H9 (cell line): Measurements from ENCODE around the gene INMT. TPM values are rescaled to one million over a fixed set of nuclear protein-coding genes. Genes with fewer than 3 reads are reported as not detected.

Source experiments
- DNase-seq: peaks from one replicate; pipeline ENCODE4 v3.0.0-alpha.2; 2017
- H2AFZ ChIP-seq: one replicate; pipeline ENCODE4 v1.6.1; 2013; ENCODE audit warnings: mild to moderate bottlenecking, low read length, control low read depth, moderate library complexity
- H2AK5ac ChIP-seq: 2 replicates; pipeline ENCODE4 v1.6.1; 2013; ENCODE audit warnings: low read length, control low read depth, mixed read lengths; ENCODE audit not compliant: insufficient read length
- H2BK120ac ChIP-seq: one replicate; pipeline ENCODE4 v1.6.1; 2013; ENCODE audit warnings: low read depth, mild to moderate bottlenecking, low read length, control low read depth, inconsistent platforms; ENCODE audit not compliant: poor library complexity, severe bottlenecking
- H2BK12ac ChIP-seq: 2 replicates; pipeline ENCODE4 v1.6.1; 2013; ENCODE audit warnings: low read length, control low read depth, mixed read lengths, low read depth; ENCODE audit not compliant: insufficient read length
- H2BK15ac ChIP-seq: 2 replicates; pipeline ENCODE4 v1.6.1; 2013; ENCODE audit warnings: low read depth, low read length, control low read depth
- H2BK20ac ChIP-seq: one replicate; pipeline ENCODE4 v1.6.1; 2013; ENCODE audit warnings: low read depth, mild to moderate bottlenecking, low read length, control low read depth, inconsistent platforms; ENCODE audit not compliant: poor library complexity, severe bottlenecking
- H2BK5ac ChIP-seq: 2 replicates; pipeline ENCODE4 v1.6.1; 2013; ENCODE audit warnings: low read length, control low read depth, mixed read lengths; ENCODE audit not compliant: insufficient read length
- H3K14ac ChIP-seq: 2 replicates; pipeline ENCODE4 v1.6.1; 2013; ENCODE audit warnings: low read length, control low read depth; ENCODE audit not compliant: insufficient read depth
- H3K18ac ChIP-seq: 2 replicates; pipeline ENCODE4 v1.6.1; 2013; ENCODE audit warnings: low read depth, mild to moderate bottlenecking, mixed read lengths, low read length, control low read depth; ENCODE audit not compliant: insufficient read length
- H3K23ac ChIP-seq: 2 replicates; pipeline ENCODE4 v1.6.1; 2013; ENCODE audit warnings: low read length, control low read depth, mixed read lengths, low read depth; ENCODE audit not compliant: insufficient read length
- H3K23me2 ChIP-seq: 2 replicates; pipeline ENCODE4 v1.6.1; 2013; ENCODE audit warnings: low read depth, mild to moderate bottlenecking, mixed read lengths, low read length, control low read depth; ENCODE audit not compliant: insufficient read length, poor library complexity, severe bottlenecking
- H3K27ac ChIP-seq: 2 replicates; pipeline ENCODE4 v1.5.1; 2013; ENCODE audit warnings: low read length, control low read depth, mixed read lengths, low read depth; ENCODE audit not compliant: insufficient read length
- H3K27me3 ChIP-seq: 2 replicates; pipeline ENCODE4 v1.6.1; 2013; ENCODE audit warnings: low read length, control low read depth, inconsistent platforms; ENCODE audit not compliant: insufficient read depth
- H3K4ac ChIP-seq: 2 replicates; pipeline ENCODE4 v1.6.1; 2013; ENCODE audit warnings: low read depth, mild to moderate bottlenecking, control low read depth, inconsistent platforms, low read length, moderate library complexity
- H3K4me1 ChIP-seq: 2 replicates; pipeline ENCODE4 v1.6.1; 2013; ENCODE audit warnings: low read length, control low read depth, inconsistent platforms; ENCODE audit not compliant: insufficient read depth
- H3K4me2 ChIP-seq: 2 replicates; pipeline ENCODE4 v1.6.1; 2013; ENCODE audit warnings: low read length, control low read depth, mixed read lengths; ENCODE audit not compliant: insufficient read length, insufficient read depth
- H3K56ac ChIP-seq: 2 replicates; pipeline ENCODE4 v1.6.1; 2013; ENCODE audit warnings: low read depth, mild to moderate bottlenecking, mixed read lengths, low read length, control low read depth; ENCODE audit not compliant: insufficient read length
- H3K79me1 ChIP-seq: 2 replicates; pipeline ENCODE4 v1.6.1; 2013; ENCODE audit warnings: low read depth, mild to moderate bottlenecking, moderate library complexity, low read length, control low read depth, inconsistent platforms; ENCODE audit not compliant: insufficient read depth, poor library complexity, severe bottlenecking
- H3K79me2 ChIP-seq: 2 replicates; pipeline ENCODE4 v1.6.1; 2013; ENCODE audit warnings: low read length, control low read depth, inconsistent platforms; ENCODE audit not compliant: insufficient read depth
- H3K9ac ChIP-seq: 2 replicates; pipeline ENCODE4 v1.6.1; 2013; ENCODE audit warnings: low read length, control low read depth, mixed read lengths; ENCODE audit not compliant: insufficient read length; ENCODE audit errors: extremely low read depth
- H3K9me3 ChIP-seq: one replicate; pipeline ENCODE4 v1.6.1; 2013; ENCODE audit warnings: low read depth, low read length, inconsistent platforms; ENCODE audit not compliant: control insufficient read depth
- H3T11ph ChIP-seq: one replicate; pipeline ENCODE4 v1.6.1; 2013; ENCODE audit warnings: mild to moderate bottlenecking, low read length, control low read depth, inconsistent platforms
- H4K20me1 ChIP-seq: one replicate; pipeline ENCODE4 v1.6.1; 2013; ENCODE audit not compliant: control insufficient read depth, insufficient read length, insufficient read depth
- H4K5ac ChIP-seq: 2 replicates; pipeline ENCODE4 v1.6.1; 2013; ENCODE audit warnings: low read depth, mild to moderate bottlenecking, mixed read lengths, low read length, control low read depth; ENCODE audit not compliant: insufficient read length
- H4K8ac ChIP-seq: replicated peaks from 2 replicates; pipeline ENCODE4 v1.6.1; 2013; ENCODE audit warnings: low read length, control low read depth, mixed read lengths, low read depth; ENCODE audit not compliant: insufficient read length
- H4K91ac ChIP-seq: 2 replicates; pipeline ENCODE4 v1.6.1; 2013; ENCODE audit warnings: low read depth, mild to moderate bottlenecking, moderate library complexity, mixed read lengths, low read length, control low read depth; ENCODE audit not compliant: insufficient read length
- H3K27ac Mint-ChIP-seq, 3 experiments: 2 replicates in 2 of 3; 3 replicates in 1 of 3; pipeline ENCODE4 v1.8.0; 2020 to 2021; ENCODE audit warnings: mixed read lengths in 3 of 3, mild to moderate bottlenecking in 1 of 3, moderate library complexity in 1 of 3
- H3K27me3 Mint-ChIP-seq: 2 replicates; pipeline ENCODE4 v1.8.0; 2021; ENCODE audit warnings: low read depth, mild to moderate bottlenecking, moderate library complexity, mixed read lengths
- H3K36me3 Mint-ChIP-seq, 3 experiments: 2 replicates in 2 of 3; 3 replicates in 1 of 3; pipeline ENCODE4 v1.8.0; 2020 to 2021; ENCODE audit warnings: low read depth in 3 of 3, mixed read lengths in 3 of 3; ENCODE audit not compliant: insufficient read depth in 1 of 3
- H3K4me1 Mint-ChIP-seq, 2 experiments: 2 replicates each; pipeline ENCODE4 v1.8.0; 2020; ENCODE audit warnings: mixed read lengths in 2 of 2
- H3K4me3 Mint-ChIP-seq, 2 experiments: 2 replicates in 1 of 2; 3 replicates in 1 of 2; pipeline ENCODE4 v1.8.0; 2020 to 2021; ENCODE audit warnings: mild to moderate bottlenecking in 2 of 2, mixed read lengths in 2 of 2, moderate library complexity in 1 of 2
- H3K9me3 Mint-ChIP-seq, 2 experiments: 2 replicates in 1 of 2; 3 replicates in 1 of 2; pipeline ENCODE4 v1.8.0; 2020; ENCODE audit warnings: mild to moderate bottlenecking in 2 of 2, mixed read lengths in 2 of 2, moderate library complexity in 1 of 2
- CTCF ChIP-seq: fragments of 200-600 bp; sonication (generic); conservative IDR thresholded peaks from 3 replicates; pipeline ENCODE4 v1.8.0; 2021; ENCODE audit warnings: antibody characterized with exemption, mild to moderate bottlenecking
- WGBS: extraction: QIAGEN DNeasy Blood & Tissue Kit; methylation state at CpG from one replicate; pipeline ENCODE4 v1.1.7; 2013; ENCODE audit warnings: missing lambda C conversion rate, low lambda C conversion rate, mixed read lengths; ENCODE audit not compliant: insufficient read length; ENCODE audit errors: extremely low coverage; 5-methylcytosine and 5-hydroxymethylcytosine counted together
- total RNA-seq: library from RNA; stranded (reverse); gene quantifications from 2 replicates; pipeline ENCODE4 v1.2.1, GENCODE V29; 2021

INMT gene
- total RNA-seq, 1 experiment from 2014 or later: 0.70 TPM

GRCh38 chr7:30785786-30786185 is 33.9 kb downstream of the INMT start:
- Histone ChIP-seq H2BK12ac (no peak overlapping the region), H3K23me2 (no peaks in the 10 kb centered on the region), H3K79me1 (no peaks in the 10 kb centered on the region), H2AFZ (no peak overlapping the region), H4K5ac (no peak overlapping the region), H3K18ac (no peak overlapping the region), H3K4me1 (no peaks in the 10 kb centered on the region), H4K20me1 (no peaks in the 10 kb centered on the region), H3K27ac (no peak overlapping the region), H3K9ac (no peak overlapping the region), H2BK15ac (no peak overlapping the region), H2BK5ac (no peak overlapping the region), H3K56ac (no peak overlapping the region), H3K4me2 (no peak overlapping the region), H3K4ac (no peak overlapping the region), H3K14ac (no peak overlapping the region), H3K9me3 (no peaks in the 10 kb centered on the region), H3K79me2 (no peaks in the 10 kb centered on the region), H2BK120ac (no peak overlapping the region), H2BK20ac (no peak overlapping the region), H4K91ac (no peak overlapping the region), H3K23ac (no peak overlapping the region), H3T11ph (no peak overlapping the region), H3K27me3 (no peaks in the 10 kb centered on the region), H4K8ac (no peak overlapping the region), H2AK5ac (no peak overlapping the region)
- WGBS: no CpG with 5 or more reads among the region's 9 CpGs
- Mint-ChIP-seq H3K4me3 (no peak overlapping the region), H3K4me1 (peaks cover 0 to 4% of the 10 kb centered on the region in 2 experiments; a peak in 3 of 4 replicates), H3K9me3 (no peaks in the 10 kb centered on the region), H3K36me3 (peaks cover 3 to 17% (median 12%) of the 10 kb centered on the region in 3 experiments; a peak in 4 of 7 replicates), H3K27ac (no peak overlapping the region), H3K27me3 (no peaks in the 10 kb centered on the region)
- no peak for DNase-seq
- no peak for TF ChIP-seq CTCF
